Measurements from ENCODE around the gene RBCK1.
"Not testable (repeated sequence)": the region's sequence is repeated elsewhere in the genome, so short reads cannot be mapped to it uniquely, and the experiment has no call there.

The RBCK1 gene

DNA sequence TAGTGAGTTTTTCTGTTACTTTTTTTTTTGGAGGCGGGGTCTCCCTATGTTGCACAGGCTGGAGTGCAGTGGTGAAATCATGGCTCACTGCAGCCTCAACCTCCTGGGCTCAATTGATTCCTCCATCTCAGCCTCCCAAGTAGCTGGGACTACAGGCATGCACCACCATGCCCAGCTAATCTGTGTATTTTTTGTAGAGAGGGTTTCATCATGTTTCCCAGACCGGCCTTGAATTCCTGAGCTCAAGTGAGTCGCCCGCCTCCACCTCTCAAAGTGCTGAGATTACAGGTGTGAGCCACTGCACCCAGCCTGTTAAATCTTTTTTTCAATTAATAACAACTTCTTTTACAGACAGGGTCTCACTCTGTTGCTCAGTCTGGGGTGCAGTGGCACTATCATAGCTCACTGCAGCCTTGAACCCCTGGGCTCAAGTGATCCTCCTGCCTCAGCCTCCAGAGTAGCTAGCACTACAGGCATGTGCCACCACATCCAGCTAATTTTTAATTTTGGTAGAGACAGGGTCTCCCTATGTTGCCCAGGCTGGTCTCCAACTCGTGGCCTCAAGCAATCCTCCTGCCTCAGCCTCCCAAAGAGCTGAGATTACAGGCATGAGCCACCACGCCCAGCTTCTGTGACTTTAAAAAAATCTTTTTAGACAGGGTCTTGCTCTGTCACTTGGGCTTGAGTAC, 68.6 kb downstream of the RBCK1 start:
- DNase-seq: not testable (repeated sequence)

DNA sequence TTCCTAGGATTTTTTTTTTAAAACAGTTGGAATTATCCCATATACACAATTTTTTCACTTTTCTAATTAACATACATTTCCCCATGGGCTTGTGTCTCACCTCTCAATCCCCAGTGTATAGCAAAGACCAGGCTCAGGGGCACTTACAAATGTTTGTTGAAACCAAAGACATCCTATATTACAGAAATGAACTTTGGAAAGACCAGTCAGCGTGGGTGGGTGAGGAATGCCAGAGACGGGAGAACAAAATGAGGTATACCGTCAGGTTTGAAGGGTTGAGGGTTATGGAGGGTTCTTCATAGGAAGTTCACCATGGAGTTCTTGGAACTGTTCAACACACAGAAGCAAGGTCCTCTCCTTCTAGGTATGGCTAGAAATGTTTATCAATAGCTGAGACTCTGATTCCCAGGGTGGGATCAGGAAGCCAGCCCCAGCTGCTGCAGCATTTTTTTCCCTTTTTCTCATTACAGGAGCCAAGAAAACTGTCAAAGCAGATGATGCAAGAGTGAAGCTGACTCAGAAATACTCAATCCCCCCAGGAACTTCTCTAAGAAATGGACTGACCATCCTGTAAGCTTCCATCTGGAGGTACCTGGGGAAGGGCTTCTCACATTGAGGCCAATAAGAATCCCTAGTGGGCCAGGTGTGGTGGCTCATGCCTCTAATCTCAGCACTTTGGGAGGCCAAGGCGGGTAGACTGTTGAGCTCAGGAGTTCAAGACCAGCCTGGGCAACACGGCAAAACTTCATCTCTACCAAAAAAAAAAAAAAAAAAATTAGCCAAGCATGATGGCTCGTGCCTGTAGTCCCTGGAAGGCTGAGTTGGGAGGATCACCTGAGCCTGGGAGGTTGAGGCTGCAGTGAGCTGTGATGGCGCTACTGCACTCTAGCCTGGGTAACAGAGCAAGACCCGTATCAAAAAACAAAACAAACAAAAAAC, 70.2 kb downstream of the RBCK1 start:
- no peak for DNase-seq

DNA sequence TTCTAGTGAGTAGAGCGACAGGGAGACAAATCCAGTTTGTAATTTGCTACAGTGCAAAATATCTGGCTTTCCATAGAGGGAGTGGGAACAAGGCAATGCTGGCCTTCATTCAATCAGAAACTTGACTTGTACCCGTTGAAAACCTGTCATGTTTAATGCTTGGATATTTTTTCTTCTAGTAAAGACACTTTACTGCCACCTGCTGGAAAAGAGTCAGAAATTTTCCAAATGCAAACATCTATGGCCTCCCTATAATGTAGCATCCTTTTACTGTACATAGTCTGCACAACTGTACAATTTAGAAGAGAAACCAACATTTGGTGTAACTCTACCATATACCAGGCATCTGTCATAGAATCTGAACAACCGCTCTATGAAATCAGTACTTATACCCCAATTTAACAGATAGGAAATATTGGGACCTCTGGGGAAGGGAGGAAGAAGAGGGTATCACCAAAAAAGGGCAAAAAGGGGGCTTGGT, 70.9 kb downstream of the RBCK1 start:
- DNase-seq: peak; percentile 56

DNA sequence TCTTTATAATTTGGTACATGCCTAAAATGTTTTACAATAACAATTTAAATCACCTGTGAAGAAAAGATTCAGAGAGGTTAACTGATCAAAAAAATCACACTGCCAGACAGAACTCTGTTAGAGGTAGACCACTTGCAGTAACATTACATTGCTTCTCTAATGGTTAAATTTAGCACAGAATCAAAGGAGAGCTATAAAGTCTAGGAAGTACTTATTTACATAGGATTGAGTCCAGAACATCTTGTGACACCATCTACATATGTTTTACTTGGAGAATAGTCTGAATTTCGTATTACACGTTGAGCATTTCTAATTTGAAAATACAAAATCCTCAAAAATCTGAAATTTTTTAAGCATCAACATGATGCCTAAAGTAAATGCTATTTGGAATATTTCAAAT, 71.4 kb downstream of the RBCK1 start:
- DNase-seq: no peak

DNA sequence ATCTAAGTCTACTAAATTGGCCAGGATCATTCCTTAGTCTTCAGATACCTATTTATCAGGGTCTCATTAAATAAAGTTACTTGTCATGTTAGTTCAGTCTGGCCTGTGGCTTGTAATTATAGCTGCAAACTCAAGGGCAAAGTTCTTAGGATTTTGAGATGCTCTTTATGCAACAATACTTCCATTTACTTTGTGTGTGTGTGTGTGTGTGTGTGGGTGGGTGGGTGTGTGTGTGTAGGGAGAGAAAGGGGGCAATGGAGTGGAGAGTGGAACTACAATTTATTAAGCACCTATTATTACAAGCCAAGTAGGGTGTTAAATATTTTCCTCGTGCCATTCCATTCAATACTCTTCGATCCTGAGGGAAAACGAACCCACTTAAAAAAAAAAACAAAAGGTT, 71.9 kb downstream of the RBCK1 start:
- DNase-seq: no peak

DNA sequence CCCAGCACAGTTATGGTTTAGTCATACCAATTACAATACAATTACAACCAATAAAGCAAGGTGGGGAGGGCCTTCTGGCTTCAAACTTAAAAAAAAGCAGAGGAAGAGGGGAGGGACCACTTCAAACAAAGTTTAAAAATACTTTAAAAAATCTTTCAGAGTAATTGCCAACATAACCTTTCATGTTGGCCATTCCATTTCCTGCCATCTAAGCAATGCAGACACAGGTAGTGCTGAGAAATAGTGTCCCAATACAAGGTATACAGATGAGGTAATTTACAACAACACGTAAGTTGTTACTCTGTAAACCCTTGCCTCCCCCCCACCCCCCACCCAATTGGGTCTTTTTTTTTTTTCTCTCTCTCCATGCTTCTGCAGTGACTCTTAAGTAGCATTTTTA, 73.1 kb downstream of the RBCK1 start:
- DNase-seq: no peak

Measured in NCI-H146 (cell line).